Right lobe of liver (tissue), 6 donors: ENCODE measurements around the gene TBPL1. TPM values are rescaled to one million over a fixed set of nuclear protein-coding genes. Genes with fewer than 3 reads are reported as not detected.

Experiments used
- ATAC-seq, 4 donors: fragments of 200-7000 bp; cut with Tn5 transposase; one replicate each; pipeline ENCODE4 v1.9.1; 2020; ENCODE audit warnings: mild to moderate bottlenecking in 4 of 4, moderate library complexity in 4 of 4
- DNase-seq, 3 donors: peaks; one replicate each; pipeline ENCODE4 v3.0.0-alpha.2; 2020
- H3K27ac ChIP-seq, 3 donors: fragments of 200-600 bp; one replicate each; pipeline ENCODE4 v1.8.0; 2022
- H3K27me3 ChIP-seq, 2 donors: fragments of 200-600 bp; one replicate each; pipeline ENCODE4 v1.8.0; 2022
- H3K36me3 ChIP-seq, 4 donors: fragments of 200-600 bp; sonication (generic) in 1 of 4; one replicate each; pipeline versions ENCODE4 v1.5.1 to v1.8.0; 2017 to 2022; ENCODE audit warnings: control low read depth in 1 of 4
- H3K4me1 ChIP-seq, 4 donors: fragments of 200-600 bp; sonication (generic) in 1 of 4; one replicate each; pipeline versions ENCODE4 v1.5.1 to v1.8.0; 2017 to 2022; ENCODE audit warnings: control low read depth in 1 of 4
- H3K4me3 ChIP-seq, 3 donors: fragments of 200-600 bp; one replicate each; pipeline ENCODE4 v1.8.0; 2022
- H3K9me3 ChIP-seq, 4 donors: fragments of 200-600 bp; sonication (generic) in 1 of 4; one replicate each; pipeline versions ENCODE4 v1.5.1 to v1.8.0; 2017 to 2022; ENCODE audit warnings: control low read depth in 1 of 4
- CTCF ChIP-seq, 4 donors: fragments of 200-600 bp in 3 of 4; fragments of 450-650 bp in 1 of 4; IDR thresholded peaks; one replicate each; pipeline versions ENCODE4 v1.5.1 to v1.8.0; 2016 to 2022; ENCODE audit warnings: antibody characterized with exemption in 4 of 4, mild to moderate bottlenecking in 2 of 4
- POLR2A ChIP-seq: fragments of 450-650 bp; IDR thresholded peaks from one replicate; pipeline ENCODE4 v1.6.1; 2017; ENCODE audit warnings: antibody characterized with exemption, mild to moderate bottlenecking
- WGBS: methylation state at CpG from one replicate; pipeline ENCODE4 v1.1.6; 2018; ENCODE audit warnings: low coverage, low lambda C conversion rate; ENCODE audit not compliant: insufficient coverage; ENCODE audit errors: missing lambda C conversion rate; 5-methylcytosine and 5-hydroxymethylcytosine counted together
- intact Hi-C, 2 donors: fragments of 100-400 bp; cut with DNase I; formaldehyde crosslinking; loops; one replicate each; pipeline versions ENCODE4 v1.11.2 to v1.14.1; 2022
- total RNA-seq, 6 experiments: library from RNA; depleted of rRNA in 2 of 6; stranded (reverse); fragments of >200 nt in 2 of 6; fragmentation: NEBNext Ultra II Directional in 3 of 6; extraction: Animal tissue kit (Norgen Biotek cat#: 25700) in 3 of 6; gene quantifications; one replicate each; pipeline versions ENCODE4 v1.1.0 to v1.2.4, GENCODE V29; 2016 to 2023
- donor health status: DM: no; HTN: yes; CAD: no.
- donor health status: DM: no; HTN: no; CAD: no.
- donor health status: DM: no; HTN: no; CAD: no.
- donor health status: DM: no; HTN: yes; CAD: no.
- donor health status: DM: no; HTN: yes; CAD: no.

TBPL1 gene
- total RNA-seq, 6 experiments from 2014 or later, result 6.0 to 11.5 (median 9.4) TPM

- Histone ChIP-seq H3K36me3 (no peaks in the 10 kb centered on the region), H3K4me1 (peaks cover 0 to 29% (median 5%) of the 10 kb centered on the region in 4 donors), H3K9me3 (no peaks in the 10 kb centered on the region), H3K4me3 (no peak overlapping the region), H3K27ac (no peak overlapping the region), H3K27me3 (no peaks in the 10 kb centered on the region)
- intact Hi-C loops, result no loop called here
- DNase-seq (no peak), ATAC-seq (no peak)
- 97% methylated on average over 3 of the region's 3 CpGs for WGBS
- TF ChIP-seq POLR2A (no peak), CTCF (IDR thresholded peaks at IDR 0.05) (no peak)
Observed at GRCh38 chr6:133995758-133996157, 42.7 kb downstream of the TBPL1 start.

GRCh38 chr6:133997267-133997666 is 44.2 kb downstream of the TBPL1 start:
- Histone ChIP-seq H3K9me3 (no peaks in the 10 kb centered on the region), H3K27me3 (no peaks in the 10 kb centered on the region), H3K36me3 (no peaks in the 10 kb centered on the region), H3K27ac (no peak overlapping the region), H3K4me1 (peaks cover 0 to 29% (median 2%) of the 10 kb centered on the region in 4 donors), H3K4me3 (no peak overlapping the region)
- 91% methylated on average over 5 of the region's 6 CpGs for WGBS
- intact Hi-C loops, result no loop called here
- no peak for TF ChIP-seq POLR2A
- no peak for TF ChIP-seq CTCF (IDR thresholded peaks at IDR 0.05)
- ATAC-seq (no peak), DNase-seq (no peak)

- H3K27ac ChIP-seq, result no peak overlapping the region
- no peak for DNase-seq
- H3K27me3 ChIP-seq, result no peaks in the 10 kb centered on the region
- no peak for TF ChIP-seq POLR2A
- intact Hi-C loops, result no loop called here
- H3K9me3 ChIP-seq, result no peaks in the 10 kb centered on the region
- no peak for ATAC-seq
- no peak overlapping the region for H3K4me3 ChIP-seq
- H3K4me1 ChIP-seq, result peaks cover 0 to 28% (median 6%) of the 10 kb centered on the region in 4 donors
- H3K36me3 ChIP-seq, result no peaks in the 10 kb centered on the region
Observed at GRCh38 chr6:133999305-133999704, 46.3 kb downstream of the TBPL1 start.

GRCh38 chr6:134000443-134000842 is 47.4 kb downstream of the TBPL1 start:
- no peak overlapping the region for H3K27ac ChIP-seq
- H3K4me1 ChIP-seq, result peaks cover 0 to 28% (median 6%) of the 10 kb centered on the region in 4 donors
- WGBS, result 63% methylated on average over 3 of the region's 3 CpGs
- TF ChIP-seq CTCF (IDR thresholded peaks at IDR 0.05) (no peak), POLR2A (no peak)
- H3K9me3 ChIP-seq, result no peaks in the 10 kb centered on the region
- H3K36me3 ChIP-seq, result no peaks in the 10 kb centered on the region
- no peak for ATAC-seq
- no peak overlapping the region for H3K4me3 ChIP-seq
- intact Hi-C loops, result no loop called here
- H3K27me3 ChIP-seq, result no peaks in the 10 kb centered on the region
- DNase-seq, result no peak

GRCh38 chr6:134002821-134003220 is 49.8 kb downstream of the TBPL1 start:
- no peaks in the 10 kb centered on the region for H3K9me3 ChIP-seq
- H3K27ac ChIP-seq, result no peak overlapping the region
- ATAC-seq (no peak), DNase-seq (no peak)
- intact Hi-C loops, result no loop called here
- TF ChIP-seq CTCF (IDR thresholded peaks at IDR 0.05) (no peak), POLR2A (no peak)
- WGBS, result 72% methylated on average over 5 of the region's 5 CpGs
- H3K36me3 ChIP-seq, result no peaks in the 10 kb centered on the region
- no peaks in the 10 kb centered on the region for H3K27me3 ChIP-seq
- peaks cover 0 to 33% (median 6%) of the 10 kb centered on the region in 4 donors for H3K4me1 ChIP-seq
- H3K4me3 ChIP-seq, result no peak overlapping the region
